IMR-90 (cell line): Measurements from ENCODE around the gene TESK2. TPM values are rescaled to one million over a fixed set of nuclear protein-coding genes. Genes with fewer than 3 reads are reported as not detected.

Source experiments
- ATAC-seq: fragments of 200-7000 bp; cut with Tn5 transposase; 2 replicates; pipeline ENCODE4 v1.9.1; 2020; ENCODE audit warnings: low read depth, mild to moderate bottlenecking, moderate library complexity
- BruUV-seq: library from RNA; stranded (reverse); fragments of 400-500 nt; replicated peaks from 2 replicates; lab custom pipeline; 2021; lab: Mats Ljungman, UMichigan
- CTCF ChIA-PET: fragments of 300-600 bp; formaldehyde crosslinking; extraction: SDS; loops from one replicate; lab custom pipeline; 2021; ENCODE audit warnings: antibody characterized with exemption; lab: Yijun Ruan, JAX
- POLR2A ChIA-PET: fragments of 300-600 bp; sonication (Branson Sonifier 250); formaldehyde crosslinking; loops from one replicate; lab custom pipeline; 2022; ENCODE audit warnings: antibody characterized with exemption; ENCODE audit not compliant: unreplicated experiment; lab: Charles Lee
- DNase-seq: peaks from one replicate; pipeline ENCODE4 v3.0.0; 2013
- H2AFZ ChIP-seq: replicated peaks from 2 replicates; pipeline ENCODE3; 2013; ENCODE audit warnings: low read length, mild to moderate bottlenecking; ENCODE audit not compliant: poor library complexity
- H2AK5ac ChIP-seq: 2 replicates; pipeline ENCODE4 v1.6.1; 2013; ENCODE audit warnings: low read depth, low read length, inconsistent platforms
- H2AK9ac ChIP-seq: replicated peaks from 2 replicates; pipeline ENCODE3; 2013; ENCODE audit warnings: mild to moderate bottlenecking, low read depth, low read length, moderate library complexity; ENCODE audit not compliant: poor library complexity
- H2BK120ac ChIP-seq: 2 replicates; pipeline ENCODE4 v1.6.1; 2013; ENCODE audit warnings: low read depth, low read length, inconsistent platforms
- H2BK15ac ChIP-seq: 3 replicates; pipeline ENCODE4 v1.6.1; 2013; ENCODE audit warnings: low read depth, low read length, inconsistent platforms
- H2BK20ac ChIP-seq: 2 replicates; pipeline ENCODE4 v1.6.1; 2013; ENCODE audit warnings: low read depth, mild to moderate bottlenecking, inconsistent platforms, low read length, moderate library complexity
- H2BK5ac ChIP-seq: 2 replicates; pipeline ENCODE4 v1.6.1; 2013; ENCODE audit warnings: mild to moderate bottlenecking, low read depth, low read length, inconsistent platforms; ENCODE audit not compliant: poor library complexity, severe bottlenecking
- H3K14ac ChIP-seq: replicated peaks from 2 replicates; pipeline ENCODE4 v1.6.1; 2013; ENCODE audit warnings: low read depth, low read length, inconsistent platforms
- H3K18ac ChIP-seq: 2 replicates; pipeline ENCODE4 v1.6.1; 2013; ENCODE audit warnings: low read depth, low read length, control low read depth
- H3K23ac ChIP-seq: 2 replicates; pipeline ENCODE4 v1.6.1; 2013; ENCODE audit warnings: low read depth, low read length, inconsistent platforms
- H3K27ac ChIP-seq: 2 replicates; pipeline ENCODE4 v1.5.1; 2013; ENCODE audit warnings: mild to moderate bottlenecking, control low read depth, low read length; ENCODE audit not compliant: insufficient read depth
- H3K27me3 ChIP-seq: 2 replicates; pipeline ENCODE4 v1.6.1; 2013; ENCODE audit warnings: low read length; ENCODE audit not compliant: control insufficient read depth, insufficient read depth
- H3K36me3 ChIP-seq: 2 replicates; pipeline ENCODE4 v1.6.1; 2013; ENCODE audit warnings: low read length, mixed read lengths; ENCODE audit not compliant: control insufficient read depth, insufficient read depth
- H3K4ac ChIP-seq: 2 replicates; pipeline ENCODE4 v1.6.1; 2013; ENCODE audit warnings: low read depth, low read length, inconsistent platforms
- H3K4me1 ChIP-seq: 2 replicates; pipeline ENCODE4 v1.6.1; 2013; ENCODE audit warnings: low read length, mixed read lengths; ENCODE audit not compliant: control insufficient read depth, insufficient read depth
- H3K4me2 ChIP-seq: 2 replicates; pipeline ENCODE4 v1.6.1; 2013; ENCODE audit warnings: low read depth, mild to moderate bottlenecking, control low read depth, low read length, moderate library complexity
- H3K4me3 ChIP-seq: 2 replicates; pipeline ENCODE4 v1.5.1; 2013; ENCODE audit warnings: low read depth, mild to moderate bottlenecking, control low read depth, low read length, moderate library complexity; ENCODE audit not compliant: insufficient read depth
- H3K56ac ChIP-seq: 2 replicates; pipeline ENCODE4 v1.6.1; 2013; ENCODE audit warnings: low read length, inconsistent platforms; ENCODE audit not compliant: insufficient read depth; ENCODE audit errors: extremely low read depth
- H3K79me1 ChIP-seq, 2 experiments: 2 replicates each; pipeline ENCODE4 v1.6.1; 2013; ENCODE audit warnings: low read length in 2 of 2, inconsistent platforms in 1 of 2, low read depth in 1 of 2
- H3K9ac ChIP-seq: 2 replicates; pipeline ENCODE4 v1.6.1; 2013; ENCODE audit warnings: low read depth, low read length, control low read depth
- H3K9me1 ChIP-seq: 2 replicates; pipeline ENCODE4 v1.6.1; 2013; ENCODE audit warnings: low read length, inconsistent platforms; ENCODE audit not compliant: insufficient read depth
- H3K9me3 ChIP-seq: 2 replicates; pipeline ENCODE4 v1.6.1; 2013; ENCODE audit warnings: low read length; ENCODE audit not compliant: control insufficient read depth, insufficient read depth
- H4K20me1 ChIP-seq: 2 replicates; pipeline ENCODE4 v1.6.1; 2013; ENCODE audit warnings: low read length, inconsistent platforms; ENCODE audit not compliant: insufficient read depth
- H4K5ac ChIP-seq: 2 replicates; pipeline ENCODE4 v1.6.1; 2013; ENCODE audit warnings: mild to moderate bottlenecking, low read depth, low read length, control low read depth
- H4K8ac ChIP-seq, 2 experiments: 2 replicates each; pipeline ENCODE4 v1.6.1; 2013; ENCODE audit warnings: low read depth in 2 of 2, low read length in 2 of 2, control low read depth in 1 of 2, inconsistent platforms in 1 of 2
- H4K91ac ChIP-seq: 2 replicates; pipeline ENCODE4 v1.6.1; 2013; ENCODE audit warnings: low read depth, low read length, inconsistent platforms; ENCODE audit not compliant: insufficient read depth
- CEBPB ChIP-seq: IDR thresholded peaks from 2 replicates; pipeline ENCODE4 v1.6.1; 2012; ENCODE audit warnings: low read depth, low read length, improper control_type of control experiment
- ELK1 ChIP-seq: fragments of 150-350 bp; IDR thresholded peaks from 2 replicates; pipeline ENCODE4 v1.6.1; 2016; ENCODE audit warnings: low read depth, mild to moderate bottlenecking, low read length, moderate library complexity, borderline replicate concordance
- POLR2A ChIP-seq: IDR thresholded peaks from 2 replicates; pipeline ENCODE4 v1.6.1; 2012; ENCODE audit warnings: mild to moderate bottlenecking, low read depth, low read length
- WGBS, 2 experiments: methylation state at CpG; one replicate each; pipeline versions ENCODE4 v1.1.5 to v1.1.7; 2013; ENCODE audit warnings: missing lambda C conversion rate in 2 of 2; ENCODE audit not compliant: insufficient read length in 1 of 2; ENCODE audit errors: extremely low coverage in 2 of 2; 5-methylcytosine and 5-hydroxymethylcytosine counted together
- dilution Hi-C: fragments of 300-500 bp; cut with HindIII; formaldehyde crosslinking; loops from one replicate; pipeline ENCODE4 v1.14.3; 2018; ENCODE audit warnings: low sequenced_read_pairs; ENCODE audit not compliant: unreplicated experiment
- in situ Hi-C: fragments of 300-500 bp; cut with MboI; formaldehyde crosslinking; loops from 3 replicates; pipeline ENCODE4 v1.14.3; 2019; ENCODE audit warnings: low sequenced_read_pairs, inconsistent platforms, mixed read lengths
- intact Hi-C: fragments of 100-400 bp; cut with micrococcal nuclease; formaldehyde crosslinking; loops from 2 replicates; pipeline ENCODE4 v1.10.0; 2022
- polyA plus RNA-seq, 3 experiments: library from polyadenylated mRNA; depleted of rRNA; stranded (reverse); fragments of >200 nt; gene quantifications; 2 replicates each; pipeline ENCODE4 v1.2.3, GENCODE V29; 2012; ENCODE audit warnings: low replicate concordance in 1 of 3
- total RNA-seq: library from RNA; depleted of rRNA; stranded (reverse); fragments of >200 nt; gene quantifications from 2 replicates; pipeline ENCODE4 v1.2.3, GENCODE V29; 2012

The TESK2 gene
- total and polyA plus RNA-seq, 2 of the 4 experiments (the other 2 are of a cell fraction), result 0.90 to 1.3 TPM

- Histone ChIP-seq H2BK120ac (no peak overlapping the region), H3K9ac (no peak overlapping the region), H3K4me3 (no peak overlapping the region), H3K9me3 (no peaks in the 10 kb centered on the region), H4K8ac (no peak overlapping the region), H2AFZ (no peak overlapping the region), H4K91ac (no peak overlapping the region), H3K27ac (no peak overlapping the region), H3K4me1 (no peaks in the 10 kb centered on the region; the same call in 1 of the 2 replicates), H3K14ac (no peak overlapping the region), H2BK5ac (no peak overlapping the region), H3K79me1 (no peaks in the 10 kb centered on the region), H2AK5ac (no peak overlapping the region), H3K4ac (no peak overlapping the region), H4K20me1 (no peaks in the 10 kb centered on the region), H3K23ac (no peak overlapping the region), H4K5ac (no peak overlapping the region), H2BK15ac (no peak overlapping the region), H3K18ac (no peak overlapping the region), H3K4me2 (no peak overlapping the region), H3K36me3 (no peaks in the 10 kb centered on the region), H3K56ac (no peak overlapping the region), H2BK20ac (no peak overlapping the region), H3K27me3 (no peaks in the 10 kb centered on the region), H3K9me1 (no peaks in the 10 kb centered on the region; the same call in 1 of the 2 replicates), H2AK9ac (no peak overlapping the region)
- DNase-seq, result no peak
- ATAC-seq, result no peak
- ChIA-PET CTCF (no interaction called here), POLR2A (no interaction called here)
- no peak for TF ChIP-seq ELK1
- 0 out of 2 replicates have a peak, but pooled peaks have one; percentile 15 for TF ChIP-seq CEBPB
- TF ChIP-seq POLR2A, result no peak
- 60% methylated on average over 1 of the region's 4 CpGs; no CpG with 5 or more reads in 1 of the 2 experiments for WGBS, 2 experiments
- no TSS peak for BruUV-seq
- in situ Hi-C loops (no loop called here), intact Hi-C loops (loop anchor here (2.0 kb wide), 1 partner anchor 17 kb away; no protein-coding TSS in a partner anchor), dilution Hi-C loops (no loop called here)
Observed at GRCh38 chr1:45407629-45408287, 83.2 kb downstream of the TESK2 start.
